C4-2B (cell line): ENCODE measurements around the gene STK32C.

ENCODE experiments used
- H3K27ac ChIP-seq: fragments of 450-650 bp; 2 replicates; pipeline ENCODE4 v1.5.1; 2017
- ZFX ChIP-seq: fragments of 450-650 bp; IDR thresholded peaks from 2 replicates; pipeline ENCODE4 v1.6.1; 2017
- TF ChIP-seq, protein P1 (sequence below): fragments of 450-650 bp; conservative IDR thresholded peaks from 2 replicates; pipeline ENCODE4 v1.5.1; 2017; ENCODE audit warnings: mild to moderate bottlenecking

The STK32C gene

DNA sequence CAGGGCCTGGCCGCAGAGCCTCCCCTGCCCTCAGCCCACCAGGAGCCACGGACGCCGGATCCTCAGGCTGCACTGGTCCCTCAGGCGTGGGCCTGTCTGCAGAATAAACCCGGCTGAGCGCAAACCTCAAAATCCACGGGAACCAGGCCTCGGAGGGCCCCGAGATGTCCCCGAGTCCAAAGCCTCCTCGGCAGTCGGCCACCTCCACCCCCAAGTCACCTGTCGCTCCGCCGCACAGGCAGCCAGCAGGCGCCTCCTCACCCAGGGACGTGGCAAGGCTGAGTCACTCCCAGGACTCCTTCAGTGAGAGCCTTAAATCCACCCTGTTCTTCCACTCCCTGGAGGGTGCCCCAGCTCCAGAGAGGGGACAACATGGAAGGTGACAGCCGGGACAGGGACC lies 33.2 kb downstream of the STK32C start:
- H3K27ac ChIP-seq: no peak overlapping the region
- TF ChIP-seq, protein P1, sequence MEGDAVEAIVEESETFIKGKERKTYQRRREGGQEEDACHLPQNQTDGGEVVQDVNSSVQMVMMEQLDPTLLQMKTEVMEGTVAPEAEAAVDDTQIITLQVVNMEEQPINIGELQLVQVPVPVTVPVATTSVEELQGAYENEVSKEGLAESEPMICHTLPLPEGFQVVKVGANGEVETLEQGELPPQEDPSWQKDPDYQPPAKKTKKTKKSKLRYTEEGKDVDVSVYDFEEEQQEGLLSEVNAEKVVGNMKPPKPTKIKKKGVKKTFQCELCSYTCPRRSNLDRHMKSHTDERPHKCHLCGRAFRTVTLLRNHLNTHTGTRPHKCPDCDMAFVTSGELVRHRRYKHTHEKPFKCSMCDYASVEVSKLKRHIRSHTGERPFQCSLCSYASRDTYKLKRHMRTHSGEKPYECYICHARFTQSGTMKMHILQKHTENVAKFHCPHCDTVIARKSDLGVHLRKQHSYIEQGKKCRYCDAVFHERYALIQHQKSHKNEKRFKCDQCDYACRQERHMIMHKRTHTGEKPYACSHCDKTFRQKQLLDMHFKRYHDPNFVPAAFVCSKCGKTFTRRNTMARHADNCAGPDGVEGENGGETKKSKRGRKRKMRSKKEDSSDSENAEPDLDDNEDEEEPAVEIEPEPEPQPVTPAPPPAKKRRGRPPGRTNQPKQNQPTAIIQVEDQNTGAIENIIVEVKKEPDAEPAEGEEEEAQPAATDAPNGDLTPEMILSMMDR: no peak
- no peak for TF ChIP-seq ZFX

DNA sequence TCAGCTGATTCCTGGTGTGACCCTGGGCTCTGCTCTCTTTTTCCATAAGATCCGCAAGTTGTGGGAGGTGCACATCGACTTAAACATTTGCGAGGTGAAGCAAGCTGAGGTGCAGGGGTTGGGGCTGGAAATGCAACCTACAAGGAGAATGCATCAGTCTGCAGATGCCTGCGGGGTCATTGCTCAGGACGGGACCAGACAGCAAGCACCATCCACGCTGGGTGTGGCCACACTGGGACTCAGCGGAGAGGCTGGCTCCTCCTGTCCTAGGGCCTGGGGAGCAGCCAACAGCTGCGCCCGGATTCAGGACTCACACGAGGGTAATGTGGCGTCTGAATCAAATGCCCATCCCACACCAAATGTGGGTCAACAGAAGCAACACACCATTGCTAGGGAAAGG lies 33.8 kb downstream of the STK32C start:
- TF ChIP-seq, protein P1: no peak
- TF ChIP-seq ZFX: no peak
- H3K27ac ChIP-seq: no peak overlapping the region

DNA sequence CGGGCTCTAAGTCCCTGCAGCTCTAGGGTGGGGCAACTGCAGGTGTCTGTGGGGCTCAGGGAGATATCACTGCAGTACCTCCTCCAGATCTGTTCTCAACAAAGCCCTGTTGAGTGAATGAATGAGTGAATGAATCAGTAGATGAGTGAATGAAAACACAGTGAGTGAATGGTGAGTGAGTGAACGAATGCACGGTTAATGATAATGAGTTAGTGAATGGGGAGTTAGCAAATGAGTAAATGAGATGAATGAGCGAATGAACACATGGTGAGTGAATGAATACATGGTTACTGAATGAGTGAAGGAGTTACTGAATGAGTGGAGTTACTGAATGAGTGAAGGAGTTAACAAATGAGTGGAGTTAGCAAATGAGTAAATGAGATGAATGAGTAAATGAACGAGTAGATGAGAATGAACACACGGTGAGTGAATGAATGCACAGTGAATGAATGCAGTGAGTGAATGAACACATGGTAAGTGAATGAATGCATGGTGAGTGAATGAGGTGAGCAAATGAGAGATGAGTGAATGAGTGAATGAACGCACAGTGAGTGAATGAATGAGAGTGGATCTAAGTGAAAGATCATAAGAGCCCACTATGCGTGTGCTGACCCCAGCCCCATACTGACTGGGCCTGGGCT lies 34.3 kb downstream of the STK32C start:
- TF ChIP-seq, protein P1: no peak
- no peak for TF ChIP-seq ZFX
- no peak overlapping the region for H3K27ac ChIP-seq

DNA sequence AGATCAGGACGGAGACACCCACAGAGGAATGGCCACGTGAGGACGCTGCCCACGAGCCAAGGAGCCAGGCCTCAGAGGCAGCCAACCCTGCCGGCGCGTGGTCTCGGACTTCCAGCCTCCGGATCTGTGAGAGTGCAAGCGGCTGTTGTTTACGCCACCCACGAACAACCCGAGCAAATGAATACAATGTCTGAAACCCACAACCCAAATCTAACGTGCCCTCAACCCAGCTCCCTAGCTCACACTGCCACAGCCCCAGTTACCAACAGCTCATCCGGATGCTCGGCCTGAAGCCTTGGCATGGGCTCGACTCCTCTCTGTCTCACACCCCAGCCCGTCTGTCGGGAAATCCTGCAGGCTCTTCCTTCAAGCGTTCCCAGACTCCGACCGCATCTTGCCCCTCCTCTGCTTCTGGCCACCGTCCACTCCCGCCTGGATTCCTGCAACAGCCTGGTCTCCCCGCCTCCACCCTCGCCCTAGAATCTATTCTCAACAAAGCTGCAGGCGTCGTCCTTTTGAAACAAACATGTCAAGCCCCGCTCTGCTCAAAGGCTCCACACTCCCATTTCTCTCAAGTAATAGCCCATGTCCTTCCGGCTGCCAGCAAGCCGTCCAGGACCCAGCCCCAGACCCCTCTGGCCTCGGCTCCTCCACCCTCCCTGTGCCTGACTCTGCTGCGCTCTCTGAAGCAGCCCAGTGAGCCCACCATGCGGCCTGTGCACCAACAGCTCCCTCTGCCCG lies 35.3 kb downstream of the STK32C start:
- no peak overlapping the region for H3K27ac ChIP-seq
- no peak for TF ChIP-seq ZFX
- TF ChIP-seq, protein P1: no peak

DNA sequence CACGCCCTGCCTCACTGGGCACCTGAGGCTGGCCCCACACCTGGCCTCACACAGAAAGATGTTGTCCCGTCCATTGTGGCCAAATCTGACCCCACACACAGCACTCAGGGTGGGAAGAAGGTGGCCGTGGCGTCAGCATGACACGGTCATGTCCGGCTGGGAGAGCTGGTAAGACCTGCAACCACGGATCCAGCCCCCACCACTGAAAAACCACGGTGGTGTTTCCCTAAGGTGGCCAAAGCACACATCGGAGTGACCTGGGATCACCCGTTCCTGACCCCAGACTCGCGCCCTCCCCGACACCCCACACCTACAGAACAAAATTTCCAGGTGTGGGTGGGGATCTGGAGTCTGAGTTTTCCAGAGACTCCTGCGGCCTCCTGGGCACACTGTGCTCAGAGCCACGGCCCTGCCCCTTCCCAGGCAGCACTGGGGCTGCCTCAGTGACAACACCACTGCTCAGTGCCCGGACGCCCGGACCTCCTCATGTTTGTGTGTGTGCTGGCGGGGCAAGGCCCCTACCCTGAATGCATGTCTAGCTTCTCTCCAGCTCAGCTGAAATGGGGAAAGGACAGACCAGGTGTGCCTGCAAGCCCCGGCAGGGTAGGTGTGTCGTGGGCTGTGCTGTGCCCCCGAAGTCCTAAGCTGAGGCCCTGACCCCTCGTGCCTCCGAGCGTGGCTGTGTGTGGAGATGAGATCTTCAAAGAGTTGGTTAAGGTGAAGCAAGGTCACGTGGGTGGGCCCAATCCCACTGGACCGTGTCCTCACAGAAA lies 36.1 kb downstream of the STK32C start:
- TF ChIP-seq ZFX: no peak
- TF ChIP-seq, protein P1: no peak
- H3K27ac ChIP-seq: no peak overlapping the region

DNA sequence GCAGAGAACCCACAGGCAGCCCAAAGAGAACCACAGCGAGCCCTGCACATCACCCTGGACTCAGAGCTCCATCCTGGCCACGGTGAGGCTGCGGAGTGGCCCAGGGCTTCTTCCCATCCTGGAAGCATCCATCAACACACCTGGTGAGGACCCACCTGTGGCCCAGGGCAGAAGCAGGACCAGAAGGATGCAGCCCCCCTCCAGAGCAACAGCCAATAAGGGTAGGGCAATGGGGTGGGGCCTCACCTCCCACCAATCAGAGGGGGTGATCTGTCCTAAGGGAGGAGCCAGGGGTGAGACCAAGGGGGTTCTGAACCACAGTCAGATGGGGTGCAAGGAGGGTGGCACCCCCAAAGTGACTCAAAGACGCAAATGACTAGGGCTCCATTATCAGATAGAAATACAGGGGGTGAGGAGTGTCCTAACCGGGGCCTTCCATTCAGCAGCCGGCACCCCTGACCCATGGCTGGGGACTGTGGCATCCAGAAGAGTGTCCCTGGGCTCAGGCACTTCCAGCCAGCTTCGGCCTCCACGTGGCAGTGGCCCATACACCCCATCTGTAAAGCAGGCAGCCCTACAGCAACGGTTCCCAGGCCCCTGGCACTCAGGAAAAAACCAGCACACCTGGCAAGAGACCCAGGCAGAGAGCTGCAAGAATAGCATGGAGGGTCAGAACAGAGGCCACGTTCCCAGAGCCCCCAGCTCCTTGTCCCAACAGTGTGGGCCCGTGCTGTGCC lies 36.9 kb downstream of the STK32C start:
- H3K27ac ChIP-seq: no peak overlapping the region
- TF ChIP-seq ZFX: no peak
- TF ChIP-seq, protein P1: no peak
